HEK293 (cell line): ENCODE measurements around the gene PWWP2A.

Experiments
- GLI2 ChIP-seq: fragments of 450-650 bp; formaldehyde crosslinking; IDR thresholded peaks from 2 replicates; pipeline ENCODE4; 2017; ENCODE audit warnings: missing biosample characterization, missing genetic modification characterization, low read depth, borderline replicate concordance
- GLIS2 ChIP-seq: fragments of 450-650 bp; formaldehyde crosslinking; IDR thresholded peaks from 2 replicates; pipeline ENCODE4 v1.5.1; 2016; ENCODE audit warnings: missing biosample characterization, missing genetic modification characterization
- HOXC10 ChIP-seq: sonication (generic); formaldehyde crosslinking; IDR thresholded peaks from 2 replicates; pipeline ENCODE4 v1.8.1; 2023; ENCODE audit warnings: mild to moderate bottlenecking, missing genetic modification reagents
- KLF1 ChIP-seq: fragments of 450-650 bp; formaldehyde crosslinking; IDR thresholded peaks from 2 replicates; pipeline ENCODE4 v1.5.1; 2016; ENCODE audit warnings: missing biosample characterization, missing genetic modification characterization
- SP2 ChIP-seq: fragments of 450-650 bp; formaldehyde crosslinking; IDR thresholded peaks from 2 replicates; pipeline ENCODE4 v1.5.1; 2016; ENCODE audit warnings: missing biosample characterization, missing genetic modification characterization
- ZNF10 ChIP-seq: fragments of 450-650 bp; formaldehyde crosslinking; IDR thresholded peaks from 2 replicates; pipeline ENCODE4 v1.5.1; 2017; ENCODE audit warnings: missing biosample characterization, missing genetic modification characterization
- ZNF184 ChIP-seq: fragments of 450-650 bp; IDR thresholded peaks from 2 replicates; pipeline ENCODE4 v1.5.1; 2018; ENCODE audit warnings: missing biosample characterization, mild to moderate bottlenecking, missing genetic modification characterization
- ZNF510 ChIP-seq: fragments of 450-650 bp; formaldehyde crosslinking; IDR thresholded peaks from 2 replicates; pipeline ENCODE4 v1.5.1; 2018; ENCODE audit warnings: mild to moderate bottlenecking, missing genetic modification characterization, missing biosample characterization; ENCODE audit not compliant: insufficient replicate concordance
- ZNF514 ChIP-seq: fragments of 450-650 bp; formaldehyde crosslinking; IDR thresholded peaks from 2 replicates; pipeline ENCODE4 v1.5.1; 2016; ENCODE audit warnings: missing biosample characterization, missing genetic modification characterization
- ZNF610 ChIP-seq: fragments of 450-650 bp; formaldehyde crosslinking; IDR thresholded peaks from 2 replicates; pipeline ENCODE4 v1.5.1; 2016; ENCODE audit warnings: missing biosample characterization, missing genetic modification characterization, borderline replicate concordance
- ZNF670 ChIP-seq: fragments of 450-650 bp; formaldehyde crosslinking; IDR thresholded peaks from 2 replicates; pipeline ENCODE4 v1.5.1; 2016; ENCODE audit warnings: missing biosample characterization, missing genetic modification characterization, low read depth
- ZNF785 ChIP-seq: fragments of 450-650 bp; formaldehyde crosslinking; IDR thresholded peaks from 2 replicates; pipeline ENCODE4 v1.5.1; 2016; ENCODE audit warnings: missing biosample characterization, missing genetic modification characterization
- ZNF837 ChIP-seq: fragments of 450-650 bp; formaldehyde crosslinking; IDR thresholded peaks from 2 replicates; pipeline ENCODE4 v1.5.1; 2016; ENCODE audit warnings: missing biosample characterization, missing genetic modification characterization
- ZXDB ChIP-seq: fragments of 450-650 bp; formaldehyde crosslinking; IDR thresholded peaks from 2 replicates; pipeline ENCODE4 v1.5.1; 2016; ENCODE audit warnings: missing biosample characterization, missing genetic modification characterization
- TF ChIP-seq, protein P1 (sequence below): fragments of 450-650 bp; formaldehyde crosslinking; IDR thresholded peaks from 2 replicates; pipeline ENCODE4 v1.5.1; 2016; ENCODE audit warnings: missing biosample characterization, missing genetic modification characterization
- TF ChIP-seq, protein P2 (sequence below): fragments of 450-650 bp; formaldehyde crosslinking; IDR thresholded peaks from 2 replicates; pipeline ENCODE4 v1.5.1; 2016; ENCODE audit warnings: missing biosample characterization, missing genetic modification characterization, borderline replicate concordance
- TF ChIP-seq, protein P3 (sequence below): fragments of 450-650 bp; formaldehyde crosslinking; IDR thresholded peaks from 2 replicates; pipeline ENCODE4 v1.5.1; 2016; ENCODE audit warnings: missing biosample characterization, missing genetic modification characterization
- TF ChIP-seq, protein P4 (sequence below): fragments of 450-650 bp; formaldehyde crosslinking; IDR thresholded peaks from 2 replicates; pipeline ENCODE4 v1.5.1; 2016; ENCODE audit warnings: missing biosample characterization, missing genetic modification characterization
- TF ChIP-seq, protein P5 (sequence below): fragments of 450-650 bp; formaldehyde crosslinking; IDR thresholded peaks from 2 replicates; pipeline ENCODE4 v1.5.1; 2016; ENCODE audit warnings: missing biosample characterization, missing genetic modification characterization, low read depth
- TF ChIP-seq, protein P6 (sequence below): fragments of 450-650 bp; IDR thresholded peaks from 2 replicates; pipeline ENCODE4 v1.5.1; 2018; ENCODE audit warnings: missing biosample characterization, mild to moderate bottlenecking, missing genetic modification characterization
- TF ChIP-seq, protein P7 (sequence below): fragments of 450-650 bp; formaldehyde crosslinking; IDR thresholded peaks from 2 replicates; pipeline ENCODE4 v1.5.1; 2016; ENCODE audit warnings: missing biosample characterization, missing genetic modification characterization
- TF ChIP-seq, protein P8 (sequence below): fragments of 450-650 bp; formaldehyde crosslinking; IDR thresholded peaks from 2 replicates; pipeline ENCODE4 v1.5.1; 2016; ENCODE audit warnings: missing biosample characterization, missing genetic modification characterization

Gene PWWP2A

DNA sequence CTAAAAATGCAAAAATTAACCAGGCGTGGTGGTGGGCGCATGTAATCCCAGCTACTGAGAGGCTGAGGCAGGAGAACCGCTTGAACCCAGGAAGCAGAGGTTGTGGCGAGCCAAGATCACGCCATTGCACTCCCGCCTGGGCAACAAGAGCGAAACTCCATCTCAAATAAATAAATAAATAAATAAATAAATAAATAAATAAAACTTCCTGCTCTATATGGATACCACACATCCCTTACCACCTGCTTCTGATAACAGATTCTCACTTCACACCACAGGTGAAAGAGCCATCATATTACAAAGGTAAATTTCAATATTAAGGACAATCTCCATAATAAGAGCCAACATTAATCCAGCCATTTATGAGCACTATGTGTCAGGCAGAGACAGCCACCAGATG is 9.4 kb upstream of the PWWP2A start (continued):
- TF ChIP-seq GLI2 (tag by site-specific recombination) (peak; percentile 43; the same call in 1 of the 2 replicates), ZNF10 (no peak), ZNF837 (no peak), KLF1 (tag by site-specific recombination) (no peak), ZNF670 (no peak), ZNF785 (tag by site-specific recombination) (no peak), ZNF514 (tag by site-specific recombination) (no peak), ZNF610 (tag by site-specific recombination) (no peak), ZXDB (tag by site-specific recombination) (peak; percentile 51), ZNF510 (tag by site-specific recombination) (no peak), ZNF184 (no peak), HOXC10 (CRISPR knock-in tag) (no peak), SP2 (tag by site-specific recombination) (no peak), GLIS2 (tag by site-specific recombination) (no peak)
- TF ChIP-seq, protein P1, sequence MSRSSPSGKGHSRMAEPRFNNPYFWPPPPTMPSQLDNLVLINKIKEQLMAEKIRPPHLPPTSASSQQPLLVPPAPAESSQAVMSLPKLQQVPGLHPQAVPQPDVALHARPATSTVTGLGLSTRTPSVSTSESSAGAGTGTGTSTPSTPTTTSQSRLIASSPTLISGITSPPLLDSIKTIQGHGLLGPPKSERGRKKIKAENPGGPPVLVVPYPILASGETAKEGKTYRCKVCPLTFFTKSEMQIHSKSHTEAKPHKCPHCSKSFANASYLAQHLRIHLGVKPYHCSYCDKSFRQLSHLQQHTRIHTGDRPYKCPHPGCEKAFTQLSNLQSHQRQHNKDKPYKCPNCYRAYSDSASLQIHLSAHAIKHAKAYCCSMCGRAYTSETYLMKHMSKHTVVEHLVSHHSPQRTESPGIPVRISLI (tag by site-specific recombination): no peak
- TF ChIP-seq, protein P2, sequence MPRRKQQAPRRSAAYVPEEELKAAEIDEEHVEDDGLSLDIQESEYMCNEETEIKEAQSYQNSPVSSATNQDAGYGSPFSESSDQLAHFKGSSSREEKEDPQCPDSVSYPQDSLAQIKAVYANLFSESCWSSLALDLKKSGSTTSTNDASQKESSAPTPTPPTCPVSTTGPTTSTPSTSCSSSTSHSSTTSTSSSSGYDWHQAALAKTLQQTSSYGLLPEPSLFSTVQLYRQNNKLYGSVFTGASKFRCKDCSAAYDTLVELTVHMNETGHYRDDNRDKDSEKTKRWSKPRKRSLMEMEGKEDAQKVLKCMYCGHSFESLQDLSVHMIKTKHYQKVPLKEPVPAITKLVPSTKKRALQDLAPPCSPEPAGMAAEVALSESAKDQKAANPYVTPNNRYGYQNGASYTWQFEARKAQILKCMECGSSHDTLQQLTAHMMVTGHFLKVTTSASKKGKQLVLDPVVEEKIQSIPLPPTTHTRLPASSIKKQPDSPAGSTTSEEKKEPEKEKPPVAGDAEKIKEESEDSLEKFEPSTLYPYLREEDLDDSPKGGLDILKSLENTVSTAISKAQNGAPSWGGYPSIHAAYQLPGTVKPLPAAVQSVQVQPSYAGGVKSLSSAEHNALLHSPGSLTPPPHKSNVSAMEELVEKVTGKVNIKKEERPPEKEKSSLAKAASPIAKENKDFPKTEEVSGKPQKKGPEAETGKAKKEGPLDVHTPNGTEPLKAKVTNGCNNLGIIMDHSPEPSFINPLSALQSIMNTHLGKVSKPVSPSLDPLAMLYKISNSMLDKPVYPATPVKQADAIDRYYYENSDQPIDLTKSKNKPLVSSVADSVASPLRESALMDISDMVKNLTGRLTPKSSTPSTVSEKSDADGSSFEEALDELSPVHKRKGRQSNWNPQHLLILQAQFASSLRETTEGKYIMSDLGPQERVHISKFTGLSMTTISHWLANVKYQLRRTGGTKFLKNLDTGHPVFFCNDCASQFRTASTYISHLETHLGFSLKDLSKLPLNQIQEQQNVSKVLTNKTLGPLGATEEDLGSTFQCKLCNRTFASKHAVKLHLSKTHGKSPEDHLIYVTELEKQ: peak; percentile 29; the same call in 1 of the 2 replicates
- TF ChIP-seq, protein P3, sequence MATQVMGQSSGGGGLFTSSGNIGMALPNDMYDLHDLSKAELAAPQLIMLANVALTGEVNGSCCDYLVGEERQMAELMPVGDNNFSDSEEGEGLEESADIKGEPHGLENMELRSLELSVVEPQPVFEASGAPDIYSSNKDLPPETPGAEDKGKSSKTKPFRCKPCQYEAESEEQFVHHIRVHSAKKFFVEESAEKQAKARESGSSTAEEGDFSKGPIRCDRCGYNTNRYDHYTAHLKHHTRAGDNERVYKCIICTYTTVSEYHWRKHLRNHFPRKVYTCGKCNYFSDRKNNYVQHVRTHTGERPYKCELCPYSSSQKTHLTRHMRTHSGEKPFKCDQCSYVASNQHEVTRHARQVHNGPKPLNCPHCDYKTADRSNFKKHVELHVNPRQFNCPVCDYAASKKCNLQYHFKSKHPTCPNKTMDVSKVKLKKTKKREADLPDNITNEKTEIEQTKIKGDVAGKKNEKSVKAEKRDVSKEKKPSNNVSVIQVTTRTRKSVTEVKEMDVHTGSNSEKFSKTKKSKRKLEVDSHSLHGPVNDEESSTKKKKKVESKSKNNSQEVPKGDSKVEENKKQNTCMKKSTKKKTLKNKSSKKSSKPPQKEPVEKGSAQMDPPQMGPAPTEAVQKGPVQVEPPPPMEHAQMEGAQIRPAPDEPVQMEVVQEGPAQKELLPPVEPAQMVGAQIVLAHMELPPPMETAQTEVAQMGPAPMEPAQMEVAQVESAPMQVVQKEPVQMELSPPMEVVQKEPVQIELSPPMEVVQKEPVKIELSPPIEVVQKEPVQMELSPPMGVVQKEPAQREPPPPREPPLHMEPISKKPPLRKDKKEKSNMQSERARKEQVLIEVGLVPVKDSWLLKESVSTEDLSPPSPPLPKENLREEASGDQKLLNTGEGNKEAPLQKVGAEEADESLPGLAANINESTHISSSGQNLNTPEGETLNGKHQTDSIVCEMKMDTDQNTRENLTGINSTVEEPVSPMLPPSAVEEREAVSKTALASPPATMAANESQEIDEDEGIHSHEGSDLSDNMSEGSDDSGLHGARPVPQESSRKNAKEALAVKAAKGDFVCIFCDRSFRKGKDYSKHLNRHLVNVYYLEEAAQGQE (tag by site-specific recombination): peak; percentile 36; the same call in 1 of the 2 replicates
- TF ChIP-seq, protein P4, sequence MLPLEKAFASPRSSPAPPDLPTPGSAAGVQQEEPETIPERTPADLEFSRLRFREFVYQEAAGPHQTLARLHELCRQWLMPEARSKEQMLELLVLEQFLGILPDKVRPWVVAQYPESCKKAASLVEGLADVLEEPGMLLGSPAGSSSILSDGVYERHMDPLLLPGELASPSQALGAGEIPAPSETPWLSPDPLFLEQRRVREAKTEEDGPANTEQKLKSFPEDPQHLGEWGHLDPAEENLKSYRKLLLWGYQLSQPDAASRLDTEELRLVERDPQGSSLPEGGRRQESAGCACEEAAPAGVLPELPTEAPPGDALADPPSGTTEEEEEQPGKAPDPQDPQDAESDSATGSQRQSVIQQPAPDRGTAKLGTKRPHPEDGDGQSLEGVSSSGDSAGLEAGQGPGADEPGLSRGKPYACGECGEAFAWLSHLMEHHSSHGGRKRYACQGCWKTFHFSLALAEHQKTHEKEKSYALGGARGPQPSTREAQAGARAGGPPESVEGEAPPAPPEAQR (tag by site-specific recombination): no peak
- TF ChIP-seq, protein P5, sequence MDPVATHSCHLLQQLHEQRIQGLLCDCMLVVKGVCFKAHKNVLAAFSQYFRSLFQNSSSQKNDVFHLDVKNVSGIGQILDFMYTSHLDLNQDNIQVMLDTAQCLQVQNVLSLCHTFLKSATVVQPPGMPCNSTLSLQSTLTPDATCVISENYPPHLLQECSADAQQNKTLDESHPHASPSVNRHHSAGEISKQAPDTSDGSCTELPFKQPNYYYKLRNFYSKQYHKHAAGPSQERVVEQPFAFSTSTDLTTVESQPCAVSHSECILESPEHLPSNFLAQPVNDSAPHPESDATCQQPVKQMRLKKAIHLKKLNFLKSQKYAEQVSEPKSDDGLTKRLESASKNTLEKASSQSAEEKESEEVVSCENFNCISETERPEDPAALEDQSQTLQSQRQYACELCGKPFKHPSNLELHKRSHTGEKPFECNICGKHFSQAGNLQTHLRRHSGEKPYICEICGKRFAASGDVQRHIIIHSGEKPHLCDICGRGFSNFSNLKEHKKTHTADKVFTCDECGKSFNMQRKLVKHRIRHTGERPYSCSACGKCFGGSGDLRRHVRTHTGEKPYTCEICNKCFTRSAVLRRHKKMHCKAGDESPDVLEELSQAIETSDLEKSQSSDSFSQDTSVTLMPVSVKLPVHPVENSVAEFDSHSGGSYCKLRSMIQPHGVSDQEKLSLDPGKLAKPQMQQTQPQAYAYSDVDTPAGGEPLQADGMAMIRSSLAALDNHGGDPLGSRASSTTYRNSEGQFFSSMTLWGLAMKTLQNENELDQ (tag by site-specific recombination): no peak
- TF ChIP-seq, protein P6, sequence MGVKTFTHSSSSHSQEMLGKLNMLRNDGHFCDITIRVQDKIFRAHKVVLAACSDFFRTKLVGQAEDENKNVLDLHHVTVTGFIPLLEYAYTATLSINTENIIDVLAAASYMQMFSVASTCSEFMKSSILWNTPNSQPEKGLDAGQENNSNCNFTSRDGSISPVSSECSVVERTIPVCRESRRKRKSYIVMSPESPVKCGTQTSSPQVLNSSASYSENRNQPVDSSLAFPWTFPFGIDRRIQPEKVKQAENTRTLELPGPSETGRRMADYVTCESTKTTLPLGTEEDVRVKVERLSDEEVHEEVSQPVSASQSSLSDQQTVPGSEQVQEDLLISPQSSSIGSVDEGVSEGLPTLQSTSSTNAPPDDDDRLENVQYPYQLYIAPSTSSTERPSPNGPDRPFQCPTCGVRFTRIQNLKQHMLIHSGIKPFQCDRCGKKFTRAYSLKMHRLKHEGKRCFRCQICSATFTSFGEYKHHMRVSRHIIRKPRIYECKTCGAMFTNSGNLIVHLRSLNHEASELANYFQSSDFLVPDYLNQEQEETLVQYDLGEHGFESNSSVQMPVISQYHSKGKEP: no peak
- TF ChIP-seq, protein P7, sequence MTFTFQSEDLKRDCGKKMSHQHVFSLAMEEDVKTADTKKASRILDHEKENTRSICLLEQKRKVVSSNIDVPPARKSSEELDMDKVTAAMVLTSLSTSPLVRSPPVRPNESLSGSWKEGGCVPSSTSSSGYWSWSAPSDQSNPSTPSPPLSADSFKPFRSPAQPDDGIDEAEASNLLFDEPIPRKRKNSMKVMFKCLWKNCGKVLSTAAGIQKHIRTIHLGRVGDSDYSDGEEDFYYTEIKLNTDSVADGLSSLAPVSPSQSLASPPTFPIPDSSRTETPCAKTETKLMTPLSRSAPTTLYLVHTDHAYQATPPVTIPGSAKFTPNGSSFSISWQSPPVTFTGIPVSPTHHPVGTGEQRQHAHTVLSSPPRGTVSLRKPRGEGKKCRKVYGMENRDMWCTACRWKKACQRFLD (tag by site-specific recombination): no peak
- TF ChIP-seq, protein P8, sequence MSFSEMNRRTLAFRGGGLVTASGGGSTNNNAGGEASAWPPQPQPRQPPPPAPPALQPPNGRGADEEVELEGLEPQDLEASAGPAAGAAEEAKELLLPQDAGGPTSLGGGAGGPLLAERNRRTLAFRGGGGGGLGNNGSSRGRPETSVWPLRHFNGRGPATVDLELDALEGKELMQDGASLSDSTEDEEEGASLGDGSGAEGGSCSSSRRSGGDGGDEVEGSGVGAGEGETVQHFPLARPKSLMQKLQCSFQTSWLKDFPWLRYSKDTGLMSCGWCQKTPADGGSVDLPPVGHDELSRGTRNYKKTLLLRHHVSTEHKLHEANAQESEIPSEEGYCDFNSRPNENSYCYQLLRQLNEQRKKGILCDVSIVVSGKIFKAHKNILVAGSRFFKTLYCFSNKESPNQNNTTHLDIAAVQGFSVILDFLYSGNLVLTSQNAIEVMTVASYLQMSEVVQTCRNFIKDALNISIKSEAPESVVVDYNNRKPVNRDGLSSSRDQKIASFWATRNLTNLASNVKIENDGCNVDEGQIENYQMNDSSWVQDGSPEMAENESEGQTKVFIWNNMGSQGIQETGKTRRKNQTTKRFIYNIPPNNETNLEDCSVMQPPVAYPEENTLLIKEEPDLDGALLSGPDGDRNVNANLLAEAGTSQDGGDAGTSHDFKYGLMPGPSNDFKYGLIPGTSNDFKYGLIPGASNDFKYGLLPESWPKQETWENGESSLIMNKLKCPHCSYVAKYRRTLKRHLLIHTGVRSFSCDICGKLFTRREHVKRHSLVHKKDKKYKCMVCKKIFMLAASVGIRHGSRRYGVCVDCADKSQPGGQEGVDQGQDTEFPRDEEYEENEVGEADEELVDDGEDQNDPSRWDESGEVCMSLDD: no peak
